Measurements from ENCODE around the gene FBXO17. TPM values are rescaled to one million over a fixed set of nuclear protein-coding genes. Genes with fewer than 3 reads are reported as not detected.
"Not testable (repeated sequence)": the region's sequence is repeated elsewhere in the genome, so short reads cannot be mapped to it uniquely, and the experiment has no call there.

Gene FBXO17
- total and polyA plus RNA-seq, 2 donors (not counting 1 experiment from before 2014, with no cell fraction given) = not detected

GRCh38 chr19:39003188-39003587 is 27.6 kb upstream of the FBXO17 start:
- Mint-ChIP-seq H3K4me1 (no peaks in the 10 kb centered on the region), H3K27me3 (peaks cover 18% of the 10 kb centered on the region), H3K27ac (no peak overlapping the region), H3K9me3 (ENCODE audit: insufficient read depth) (no peaks in the 10 kb centered on the region), H3K4me3 (no peak overlapping the region)
- Histone ChIP-seq H3K36me3 (replicated peaks in 1 of 2; ENCODE audit: control extremely low read depth in 1 of 2, control insufficient read depth in 1 of 2, extremely low read depth in 1 of 2, insufficient read depth in 2 of 2, low read length in 1 of 2) (no peaks in the 10 kb centered on the region), H3K9me3 (ENCODE audit: control extremely low read depth in 1 of 3, control insufficient read depth in 2 of 3, insufficient read depth in 1 of 3, low read length in 2 of 3) (peaks cover 0 to 4% (median 0%) of the 10 kb centered on the region in 3 donors), H3K4me1 (ENCODE audit: control insufficient read depth in 2 of 2, insufficient read depth in 2 of 2, low read length in 2 of 2) (no peaks in the 10 kb centered on the region), H3K9ac (ENCODE audit: low read length) (no peak overlapping the region), H3K79me2 (ENCODE audit: control insufficient read depth, insufficient read depth, low read length) (no peaks in the 10 kb centered on the region), H4K20me1 (ENCODE audit: control insufficient read depth, insufficient read depth, low read length, poor library complexity, severe bottlenecking) (no peaks in the 10 kb centered on the region), H3K4me2 (replicated peaks; ENCODE audit: low read depth, low read length, poor library complexity, severe bottlenecking) (no peak overlapping the region), H3K27me3 (replicated peaks in 1 of 4; ENCODE audit: control extremely low read depth in 1 of 4, control insufficient read depth in 3 of 4, insufficient read depth in 4 of 4, low read length in 3 of 4) (no peaks in the 10 kb centered on the region), H3K4me3 (ENCODE audit: control extremely low read depth in 1 of 5, extremely low read depth in 1 of 5, insufficient read depth in 1 of 5, low read depth in 2 of 5, low read length in 4 of 5) (no peak overlapping the region), H2AFZ (ENCODE audit: insufficient read depth, low read depth, low read length, poor library complexity, severe bottlenecking) (no peak overlapping the region), H3K27ac (ENCODE audit: low read length in 2 of 2) (no peak overlapping the region)
- CTCF ChIA-PET = no interaction called here
- no peak for DNase-seq
- POLR2A ChIA-PET = no interaction called here
- TF ChIP-seq CTCF (IDR thresholded peaks at IDR 0.05) (no peak), EZH2 (IDR thresholded peaks at IDR 0.05; ENCODE audit: borderline replicate concordance, insufficient read depth, low read depth, low read length, poor library complexity, severe bottlenecking) (no peak)
- WGBS (ENCODE audit: insufficient coverage) = 86% methylated on average over 1 of the region's 4 CpGs
- intact Hi-C loops (cut with micrococcal nuclease) = no loop called here
- no peak for ATAC-seq (ENCODE audit: low read depth)

GRCh38 chr19:39001041-39001440 is 25.5 kb upstream of the FBXO17 start:
- Histone ChIP-seq H3K4me1 (ENCODE audit: control insufficient read depth in 2 of 2, insufficient read depth in 2 of 2, low read length in 2 of 2) (no peaks in the 10 kb centered on the region), H3K27me3 (replicated peaks in 1 of 4; ENCODE audit: control extremely low read depth in 1 of 4, control insufficient read depth in 3 of 4, insufficient read depth in 4 of 4, low read length in 3 of 4) (no peaks in the 10 kb centered on the region), H3K4me2 (replicated peaks; ENCODE audit: low read depth, low read length, poor library complexity, severe bottlenecking) (no peak overlapping the region), H3K9me3 (ENCODE audit: control extremely low read depth in 1 of 3, control insufficient read depth in 2 of 3, insufficient read depth in 1 of 3, low read length in 2 of 3) (peaks cover 0 to 4% (median 0%) of the 10 kb centered on the region in 3 donors), H3K9ac (ENCODE audit: low read length) (no peak overlapping the region), H4K20me1 (ENCODE audit: control insufficient read depth, insufficient read depth, low read length, poor library complexity, severe bottlenecking) (no peaks in the 10 kb centered on the region), H3K4me3 (ENCODE audit: control extremely low read depth in 1 of 5, extremely low read depth in 1 of 5, insufficient read depth in 1 of 5, low read depth in 2 of 5, low read length in 4 of 5) (no peak overlapping the region), H2AFZ (ENCODE audit: insufficient read depth, low read depth, low read length, poor library complexity, severe bottlenecking) (no peak overlapping the region), H3K79me2 (ENCODE audit: control insufficient read depth, insufficient read depth, low read length) (no peaks in the 10 kb centered on the region), H3K36me3 (replicated peaks in 1 of 2; ENCODE audit: control extremely low read depth in 1 of 2, control insufficient read depth in 1 of 2, extremely low read depth in 1 of 2, insufficient read depth in 2 of 2, low read length in 1 of 2) (no peaks in the 10 kb centered on the region), H3K27ac (ENCODE audit: low read length in 2 of 2) (no peak overlapping the region)
- ChIA-PET POLR2A (no interaction called here), CTCF (no interaction called here)
- Mint-ChIP-seq H3K4me3 (no peak overlapping the region), H3K4me1 (no peaks in the 10 kb centered on the region), H3K27me3 (peaks cover 15% of the 10 kb centered on the region), H3K9me3 (ENCODE audit: insufficient read depth) (no peaks in the 10 kb centered on the region), H3K27ac (no peak overlapping the region)
- 91% methylated on average over 7 of the region's 7 CpGs for WGBS (ENCODE audit: insufficient coverage)
- ATAC-seq (ENCODE audit: low read depth) (no peak), DNase-seq (no peak)
- intact Hi-C loops (cut with micrococcal nuclease) = no loop called here
- TF ChIP-seq EZH2 (IDR thresholded peaks at IDR 0.05; ENCODE audit: borderline replicate concordance, insufficient read depth, low read depth, low read length, poor library complexity, severe bottlenecking) = no peak
- TF ChIP-seq CTCF (IDR thresholded peaks at IDR 0.05) = no peak

GRCh38 chr19:38997576-38997975 is 22.0 kb upstream of the FBXO17 start:
- H2AFZ ChIP-seq (ENCODE audit: insufficient read depth, low read depth, low read length, poor library complexity, severe bottlenecking); DNase-seq; H3K36me3 ChIP-seq (replicated peaks in 1 of 2; ENCODE audit: control extremely low read depth in 1 of 2, control insufficient read depth in 1 of 2, extremely low read depth in 1 of 2, insufficient read depth in 2 of 2, low read length in 1 of 2); CTCF ChIA-PET; H3K9ac ChIP-seq (ENCODE audit: low read length); H3K4me1 Mint-ChIP-seq; H3K79me2 ChIP-seq (ENCODE audit: control insufficient read depth, insufficient read depth, low read length); H4K20me1 ChIP-seq (ENCODE audit: control insufficient read depth, insufficient read depth, low read length, poor library complexity, severe bottlenecking); intact Hi-C loops (cut with micrococcal nuclease); H3K27ac Mint-ChIP-seq; ATAC-seq (ENCODE audit: low read depth); H3K9me3 ChIP-seq (ENCODE audit: control extremely low read depth in 1 of 3, control insufficient read depth in 2 of 3, insufficient read depth in 1 of 3, low read length in 2 of 3); H3K27me3 ChIP-seq (replicated peaks in 1 of 4; ENCODE audit: control extremely low read depth in 1 of 4, control insufficient read depth in 3 of 4, insufficient read depth in 4 of 4, low read length in 3 of 4); POLR2A ChIA-PET; H3K4me2 ChIP-seq (replicated peaks; ENCODE audit: low read depth, low read length, poor library complexity, severe bottlenecking); H3K4me3 Mint-ChIP-seq; H3K4me1 ChIP-seq (ENCODE audit: control insufficient read depth in 2 of 2, insufficient read depth in 2 of 2, low read length in 2 of 2); H3K27ac ChIP-seq (ENCODE audit: low read length in 2 of 2); H3K9me3 Mint-ChIP-seq (ENCODE audit: insufficient read depth); H3K4me3 ChIP-seq (ENCODE audit: control extremely low read depth in 1 of 5, extremely low read depth in 1 of 5, insufficient read depth in 1 of 5, low read depth in 2 of 5, low read length in 4 of 5): not testable (repeated sequence)
- H3K27me3 Mint-ChIP-seq = peaks cover 29% of the 10 kb centered on the region
- 83% methylated on average over 2 of the region's 3 CpGs for WGBS (ENCODE audit: insufficient coverage)

Measured in B cell (primary cell).